Suprapubic skin (tissue), 4 donors: ENCODE data around the gene KRT6C. TPM values are rescaled to one million over a fixed set of nuclear protein-coding genes. Genes with fewer than 3 reads are reported as not detected.
"Not testable (repeated sequence)": the region's sequence is repeated elsewhere in the genome, so short reads cannot be mapped to it uniquely, and the experiment has no call there.

Experiments
- DNase-seq, 2 donors: peaks; one replicate each; pipeline ENCODE4 v3.0.0-alpha.2; 2019; ENCODE audit warnings: low spot score in 2 of 2
- H3K27ac ChIP-seq: fragments of 200-600 bp; sonication (generic); one replicate; pipeline ENCODE4 v1.5.1; 2019
- H3K27me3 ChIP-seq: fragments of 200-600 bp; sonication (generic); one replicate; pipeline ENCODE4 v1.5.1; 2019
- H3K36me3 ChIP-seq: fragments of 200-600 bp; sonication (generic); one replicate; pipeline ENCODE4 v1.5.1; 2019
- H3K4me1 ChIP-seq: fragments of 200-600 bp; sonication (generic); one replicate; pipeline ENCODE4 v1.5.1; 2019
- H3K4me3 ChIP-seq: fragments of 200-600 bp; sonication (generic); one replicate; pipeline ENCODE4 v1.5.1; 2019; ENCODE audit warnings: mild to moderate bottlenecking
- H3K9me3 ChIP-seq: fragments of 200-600 bp; sonication (generic); one replicate; pipeline ENCODE4 v1.5.1; 2019
- EP300 ChIP-seq: sonication (generic); formaldehyde crosslinking; IDR thresholded peaks from one replicate; pipeline ENCODE4 v1.6.1; 2017; ENCODE audit warnings: antibody characterized with exemption
- POLR2A ChIP-seq, 2 donors: fragments of 450-650 bp; IDR thresholded peaks; one replicate each; pipeline ENCODE4 v1.6.1; 2017; ENCODE audit warnings: antibody characterized with exemption in 2 of 2, mild to moderate bottlenecking in 2 of 2, moderate library complexity in 2 of 2
- POLR2AphosphoS5 ChIP-seq, 3 donors: sonication (generic); formaldehyde crosslinking; IDR thresholded peaks; one replicate each; pipeline ENCODE4 v1.6.1; 2017; ENCODE audit warnings: antibody characterized with exemption in 3 of 3
- WGBS: methylation state at CpG from one replicate; pipeline ENCODE4 v1.1.5; 2018; 5-methylcytosine and 5-hydroxymethylcytosine counted together
- total RNA-seq, 4 donors: library from RNA; depleted of rRNA; stranded (reverse); fragments of >200 nt; gene quantifications; one replicate each; pipeline ENCODE4 v1.1.0, GENCODE V29; 2016
- TF ChIP-seq, protein P1 (sequence below), 2 donors: fragments of 200-600 bp in 1 of 2; fragments of 450-650 bp in 1 of 2; sonication (generic) in 1 of 2; IDR thresholded peaks; one replicate each; pipeline ENCODE4 v1.5.1; 2016 to 2019; ENCODE audit warnings: antibody characterized with exemption in 2 of 2, mild to moderate bottlenecking in 1 of 2, moderate library complexity in 1 of 2

Gene KRT6C
- total RNA-seq, 4 donors from 2014 or later: 7.8 to 23.7 (median 14.8) TPM; not detected in 1

DNA sequence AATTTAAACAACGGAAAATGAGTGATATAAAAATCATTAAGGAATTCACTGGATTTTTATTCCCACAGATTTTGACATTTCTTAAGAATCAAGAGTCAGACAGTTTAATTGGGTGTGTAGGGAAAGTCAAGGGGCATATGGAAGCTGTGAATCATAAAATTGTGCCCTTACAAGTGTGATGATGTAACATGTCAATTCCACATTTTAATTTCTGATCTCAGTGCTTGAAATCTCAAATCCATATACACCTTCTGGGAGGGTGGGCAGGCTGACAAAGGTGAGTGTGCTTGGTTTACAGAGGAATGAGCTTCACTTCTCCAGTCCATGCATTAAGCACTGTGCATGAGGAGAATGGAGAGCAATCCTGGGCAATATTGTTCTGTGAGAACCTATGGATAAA is 20.5 kb upstream of the KRT6C start:
- H3K27ac ChIP-seq: peak overlapping the region; percentile 88
- H3K4me1 ChIP-seq: peaks cover 43% of the 10 kb centered on the region
- WGBS: 77% methylated on average over 1 of the region's 1 CpG
- no peak for DNase-seq
- TF ChIP-seq POLR2A (IDR thresholded peaks at IDR 0.05): no peak
- TF ChIP-seq EP300: no peak
- TF ChIP-seq, protein P1, sequence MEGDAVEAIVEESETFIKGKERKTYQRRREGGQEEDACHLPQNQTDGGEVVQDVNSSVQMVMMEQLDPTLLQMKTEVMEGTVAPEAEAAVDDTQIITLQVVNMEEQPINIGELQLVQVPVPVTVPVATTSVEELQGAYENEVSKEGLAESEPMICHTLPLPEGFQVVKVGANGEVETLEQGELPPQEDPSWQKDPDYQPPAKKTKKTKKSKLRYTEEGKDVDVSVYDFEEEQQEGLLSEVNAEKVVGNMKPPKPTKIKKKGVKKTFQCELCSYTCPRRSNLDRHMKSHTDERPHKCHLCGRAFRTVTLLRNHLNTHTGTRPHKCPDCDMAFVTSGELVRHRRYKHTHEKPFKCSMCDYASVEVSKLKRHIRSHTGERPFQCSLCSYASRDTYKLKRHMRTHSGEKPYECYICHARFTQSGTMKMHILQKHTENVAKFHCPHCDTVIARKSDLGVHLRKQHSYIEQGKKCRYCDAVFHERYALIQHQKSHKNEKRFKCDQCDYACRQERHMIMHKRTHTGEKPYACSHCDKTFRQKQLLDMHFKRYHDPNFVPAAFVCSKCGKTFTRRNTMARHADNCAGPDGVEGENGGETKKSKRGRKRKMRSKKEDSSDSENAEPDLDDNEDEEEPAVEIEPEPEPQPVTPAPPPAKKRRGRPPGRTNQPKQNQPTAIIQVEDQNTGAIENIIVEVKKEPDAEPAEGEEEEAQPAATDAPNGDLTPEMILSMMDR (IDR thresholded peaks at IDR 0.05): no peak
- no peak for TF ChIP-seq POLR2AphosphoS5 (IDR thresholded peaks at IDR 0.05)
- no peaks in the 10 kb centered on the region for H3K36me3 ChIP-seq
- no peaks in the 10 kb centered on the region for H3K9me3 ChIP-seq
- H3K27me3 ChIP-seq: peaks cover 6% of the 10 kb centered on the region
- H3K4me3 ChIP-seq: no peak overlapping the region

GRCh38 chr12:52493172-52493571 is 19.6 kb upstream of the KRT6C start, which contains the start of gene KRT6A:
KRT6A (minus strand) TSS chr12:52493257; CDS start chr12:52493188, 69 bp downstream.
- Histone ChIP-seq H3K9me3 (no peaks in the 10 kb centered on the region), H3K4me3 (peak within 1 kb of the TSS; percentile 23), H3K27me3 (peaks cover 6% of the 10 kb centered on the region), H3K27ac (peak within 1 kb of the TSS; percentile 88), H3K36me3 (no peaks in the 10 kb centered on the region), H3K4me1 (peaks cover 43% of the 10 kb centered on the region)
- WGBS: 50% methylated on average over 2 of the region's 2 CpGs
- DNase-seq: no peak
- TF ChIP-seq POLR2A (IDR thresholded peaks at IDR 0.05) (no peak), POLR2AphosphoS5 (IDR thresholded peaks at IDR 0.05) (no peak), EP300 (no peak)
- TF ChIP-seq, protein P1 (IDR thresholded peaks at IDR 0.05): no peak

- not testable (repeated sequence) for H3K9me3 ChIP-seq, H3K27me3 ChIP-seq, H3K36me3 ChIP-seq, H3K27ac ChIP-seq, DNase-seq
- Histone ChIP-seq H3K4me3 (peak overlapping the region; percentile 23), H3K4me1 (peaks cover 42% of the 10 kb centered on the region)
- WGBS: no CpG with 5 or more reads among the region's 6 CpGs
Observed at GRCh38 chr12:52492405-52492804, 18.8 kb upstream of the KRT6C start.

GRCh38 chr12:52491495-52491894 is 17.9 kb upstream of the KRT6C start:
- not testable (repeated sequence) for H3K27ac ChIP-seq, H3K27me3 ChIP-seq, DNase-seq, H3K36me3 ChIP-seq, H3K9me3 ChIP-seq
- Histone ChIP-seq H3K4me1 (peaks cover 36% of the 10 kb centered on the region), H3K4me3 (peak overlapping the region; percentile 23)
- WGBS: 77% methylated on average over 8 of the region's 8 CpGs

- TF ChIP-seq, protein P1 (IDR thresholded peaks at IDR 0.05): no peak
- Histone ChIP-seq H3K9me3 (no peaks in the 10 kb centered on the region), H3K4me1 (peaks cover 9% of the 10 kb centered on the region), H3K4me3 (no peak overlapping the region), H3K36me3 (no peaks in the 10 kb centered on the region), H3K27ac (no peak overlapping the region), H3K27me3 (peaks cover 6% of the 10 kb centered on the region)
- no peak for DNase-seq
Observed at GRCh38 chr12:52488736-52489135, 15.1 kb upstream of the KRT6C start.

GRCh38 chr12:52487744-52488443 is 14.3 kb upstream of the KRT6C start:
- not testable (repeated sequence) for H3K36me3 ChIP-seq, H3K4me1 ChIP-seq, H3K27ac ChIP-seq, H3K4me3 ChIP-seq, DNase-seq, H3K27me3 ChIP-seq, H3K9me3 ChIP-seq
- WGBS: 72% methylated on average over 3 of the region's 15 CpGs

- no peak overlapping the region for H3K27ac ChIP-seq
Observed at GRCh38 chr12:52487211-52487610, 13.6 kb upstream of the KRT6C start.

More at GRCh38 chr12:52487211-52487610, 13.6 kb upstream of the KRT6C start:
- Histone ChIP-seq H3K36me3 (no peaks in the 10 kb centered on the region), H3K4me3 (no peak overlapping the region), H3K4me1 (no peaks in the 10 kb centered on the region), H3K9me3 (no peaks in the 10 kb centered on the region), H3K27me3 (peaks cover 6% of the 10 kb centered on the region)
- no peak for DNase-seq
- TF ChIP-seq POLR2A (IDR thresholded peaks at IDR 0.05) (no peak), POLR2AphosphoS5 (IDR thresholded peaks at IDR 0.05) (no peak), EP300 (no peak)
- TF ChIP-seq, protein P1 (IDR thresholded peaks at IDR 0.05): no peak
- WGBS: 87% methylated on average over 1 of the region's 1 CpG
